ENCODE data around the gene RNU5B-1. TPM values are rescaled to one million over a fixed set of nuclear protein-coding genes. Genes with fewer than 3 reads are reported as not detected.

Gene RNU5B-1
- total and polyA plus RNA-seq, 9 of the 15 experiments (the other 6 are each of a cell fraction or from before 2014, with no cell fraction given) = 14.2 TPM; not detected in 8

- TF ChIP-seq ZNF445 (CRISPR knock-in tag; IDR thresholded peaks at IDR 0.05; ENCODE audit: low read depth) (no peak), XRCC4 (IDR thresholded peaks at IDR 0.05; ENCODE audit: extremely low read depth, insufficient read depth, insufficient read length) (no peak), PPARD (CRISPR knock-in tag; IDR thresholded peaks at IDR 0.05) (no peak), GTF2B (IDR thresholded peaks at IDR 0.05; ENCODE audit: extremely low read depth, insufficient read length) (no peak), ZFP36 (IDR thresholded peaks at IDR 0.05; ENCODE audit: low read depth, low read length, partially characterized antibody) (no peak), SETDB1 (IDR thresholded peaks at IDR 0.05; ENCODE audit: low read length) (no peak), RBM15 (IDR thresholded peaks at IDR 0.05; ENCODE audit: insufficient read depth, low read length) (no peak)
- TF ChIP-seq, protein P1, sequence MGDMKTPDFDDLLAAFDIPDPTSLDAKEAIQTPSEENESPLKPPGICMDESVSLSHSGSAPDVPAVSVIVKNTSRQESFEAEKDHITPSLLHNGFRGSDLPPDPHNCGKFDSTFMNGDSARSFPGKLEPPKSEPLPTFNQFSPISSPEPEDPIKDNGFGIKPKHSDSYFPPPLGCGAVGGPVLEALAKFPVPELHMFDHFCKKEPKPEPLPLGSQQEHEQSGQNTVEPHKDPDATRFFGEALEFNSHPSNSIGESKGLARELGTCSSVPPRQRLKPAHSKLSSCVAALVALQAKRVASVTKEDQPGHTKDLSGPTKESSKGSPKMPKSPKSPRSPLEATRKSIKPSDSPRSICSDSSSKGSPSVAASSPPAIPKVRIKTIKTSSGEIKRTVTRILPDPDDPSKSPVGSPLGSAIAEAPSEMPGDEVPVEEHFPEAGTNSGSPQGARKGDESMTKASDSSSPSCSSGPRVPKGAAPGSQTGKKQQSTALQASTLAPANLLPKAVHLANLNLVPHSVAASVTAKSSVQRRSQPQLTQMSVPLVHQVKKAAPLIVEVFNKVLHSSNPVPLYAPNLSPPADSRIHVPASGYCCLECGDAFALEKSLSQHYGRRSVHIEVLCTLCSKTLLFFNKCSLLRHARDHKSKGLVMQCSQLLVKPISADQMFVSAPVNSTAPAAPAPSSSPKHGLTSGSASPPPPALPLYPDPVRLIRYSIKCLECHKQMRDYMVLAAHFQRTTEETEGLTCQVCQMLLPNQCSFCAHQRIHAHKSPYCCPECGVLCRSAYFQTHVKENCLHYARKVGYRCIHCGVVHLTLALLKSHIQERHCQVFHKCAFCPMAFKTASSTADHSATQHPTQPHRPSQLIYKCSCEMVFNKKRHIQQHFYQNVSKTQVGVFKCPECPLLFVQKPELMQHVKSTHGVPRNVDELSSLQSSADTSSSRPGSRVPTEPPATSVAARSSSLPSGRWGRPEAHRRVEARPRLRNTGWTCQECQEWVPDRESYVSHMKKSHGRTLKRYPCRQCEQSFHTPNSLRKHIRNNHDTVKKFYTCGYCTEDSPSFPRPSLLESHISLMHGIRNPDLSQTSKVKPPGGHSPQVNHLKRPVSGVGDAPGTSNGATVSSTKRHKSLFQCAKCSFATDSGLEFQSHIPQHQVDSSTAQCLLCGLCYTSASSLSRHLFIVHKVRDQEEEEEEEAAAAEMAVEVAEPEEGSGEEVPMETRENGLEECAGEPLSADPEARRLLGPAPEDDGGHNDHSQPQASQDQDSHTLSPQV (IDR thresholded peaks at IDR 0.05) = no peak
- TF ChIP-seq, protein P2, sequence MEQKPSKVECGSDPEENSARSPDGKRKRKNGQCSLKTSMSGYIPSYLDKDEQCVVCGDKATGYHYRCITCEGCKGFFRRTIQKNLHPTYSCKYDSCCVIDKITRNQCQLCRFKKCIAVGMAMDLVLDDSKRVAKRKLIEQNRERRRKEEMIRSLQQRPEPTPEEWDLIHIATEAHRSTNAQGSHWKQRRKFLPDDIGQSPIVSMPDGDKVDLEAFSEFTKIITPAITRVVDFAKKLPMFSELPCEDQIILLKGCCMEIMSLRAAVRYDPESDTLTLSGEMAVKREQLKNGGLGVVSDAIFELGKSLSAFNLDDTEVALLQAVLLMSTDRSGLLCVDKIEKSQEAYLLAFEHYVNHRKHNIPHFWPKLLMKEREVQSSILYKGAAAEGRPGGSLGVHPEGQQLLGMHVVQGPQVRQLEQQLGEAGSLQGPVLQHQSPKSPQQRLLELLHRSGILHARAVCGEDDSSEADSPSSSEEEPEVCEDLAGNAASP (IDR thresholded peaks at IDR 0.05) = no peak
Observed at GRCh38 chr15:65255486-65256140, 48.9 kb upstream of the RNU5B-1 start (continued).

Measured in K562 (cell line).